Lower lobe of right lung (tissue), 2 donors: ENCODE results near the gene TEX11. TPM values are rescaled to one million over a fixed set of nuclear protein-coding genes. Genes with fewer than 3 reads are reported as not detected.

Experiments used
- ATAC-seq, 2 donors: fragments of 200-7000 bp; cut with Tn5 transposase; one replicate each; pipeline ENCODE4 v1.9.1; 2020 to 2022; ENCODE audit warnings: mild to moderate bottlenecking in 2 of 2, moderate library complexity in 2 of 2
- DNase-seq: peaks from one replicate; pipeline ENCODE4 v3.0.0-alpha.2; 2020
- H3K27ac ChIP-seq: fragments of 200-600 bp; one replicate; pipeline ENCODE4 v1.8.0; 2022
- H3K27me3 ChIP-seq: fragments of 200-600 bp; one replicate; pipeline ENCODE4 v1.8.0; 2022; ENCODE audit warnings: low read depth
- H3K36me3 ChIP-seq: fragments of 200-600 bp; one replicate; pipeline ENCODE4 v1.8.0; 2022; ENCODE audit warnings: mild to moderate bottlenecking
- H3K4me1 ChIP-seq: fragments of 200-600 bp; one replicate; pipeline ENCODE4 v1.8.0; 2022
- H3K4me3 ChIP-seq: fragments of 200-600 bp; one replicate; pipeline ENCODE4 v1.8.0; 2022; ENCODE audit warnings: mild to moderate bottlenecking
- H3K9me3 ChIP-seq: fragments of 200-600 bp; one replicate; pipeline ENCODE4 v1.8.0; 2022
- CTCF ChIP-seq: fragments of 200-600 bp; IDR thresholded peaks from one replicate; pipeline ENCODE4 v1.8.0; 2022; ENCODE audit warnings: antibody characterized with exemption, mild to moderate bottlenecking
- intact Hi-C: fragments of 100-400 bp; cut with DNase I; formaldehyde crosslinking; loops from one replicate; pipeline ENCODE4 v1.11.0; 2022
- long read RNA-seq: library from polyadenylated mRNA; unstranded; transcript quantifications from one replicate; pipeline ENCODE4 v2.0.0, GENCODE V29; 2021
- total RNA-seq: library from RNA; stranded (reverse); fragmentation: NEBNext Ultra II Directional; extraction: Animal tissue kit (Norgen Biotek cat#: 25700); gene quantifications from one replicate; pipeline ENCODE4 v1.2.1, GENCODE V29; 2021
- donor health status: DM: no; HTN: yes; CAD: no; lungs with severe emphysema.

Gene TEX11
- total RNA-seq: not detected
- long read RNA-seq: 0 reads

- Histone ChIP-seq H3K4me1 (no peaks in the 10 kb centered on the region), H3K9me3 (no peaks in the 10 kb centered on the region), H3K27me3 (no peaks in the 10 kb centered on the region), H3K36me3 (no peaks in the 10 kb centered on the region), H3K4me3 (no peak within 1 kb of the TSS), H3K27ac (no peak within 1 kb of the TSS)
- no peak for TF ChIP-seq CTCF
- ATAC-seq: no peak
- intact Hi-C loops: no loop called here
- DNase-seq: no peak
Measured at GRCh38 chrX:70908541-70908940, at the start of gene TEX11. TEX11 (minus strand) TSS chrX:70908711; CDS start chrX:70907789, 922 bp downstream.

- no peaks in the 10 kb centered on the region for H3K4me1 ChIP-seq
- no peak for TF ChIP-seq CTCF
- DNase-seq (no peak), ATAC-seq (no peak)
- H3K36me3 ChIP-seq: no peaks in the 10 kb centered on the region
- H3K27me3 ChIP-seq: no peaks in the 10 kb centered on the region
- H3K4me3 ChIP-seq: no peak overlapping the region
- H3K9me3 ChIP-seq: no peaks in the 10 kb centered on the region
- H3K27ac ChIP-seq: no peak overlapping the region
- intact Hi-C loops: no loop called here
Measured at GRCh38 chrX:70954871-70955270, 46.4 kb upstream of the TEX11 start.

GRCh38 chrX:70924294-70924911 lies 15.9 kb upstream of the TEX11 start:
- H3K27ac ChIP-seq: no peak overlapping the region
- no peaks in the 10 kb centered on the region for H3K27me3 ChIP-seq
- ATAC-seq (no peak), DNase-seq (no peak)
- no peak overlapping the region for H3K4me3 ChIP-seq
- TF ChIP-seq CTCF: no peak
- no peaks in the 10 kb centered on the region for H3K4me1 ChIP-seq
- no peaks in the 10 kb centered on the region for H3K9me3 ChIP-seq
- intact Hi-C loops: no loop called here
- H3K36me3 ChIP-seq: no peaks in the 10 kb centered on the region

- Histone ChIP-seq H3K27me3 (no peaks in the 10 kb centered on the region), H3K4me1 (no peaks in the 10 kb centered on the region), H3K9me3 (no peaks in the 10 kb centered on the region), H3K4me3 (no peak overlapping the region), H3K27ac (no peak overlapping the region), H3K36me3 (no peaks in the 10 kb centered on the region)
- TF ChIP-seq CTCF: no peak
- intact Hi-C loops: no loop called here
- no peak for DNase-seq
- no peak for ATAC-seq
Measured at GRCh38 chrX:70922774-70923473, 14.4 kb upstream of the TEX11 start.

GRCh38 chrX:70921709-70922352 lies 13.3 kb upstream of the TEX11 start:
- no peak overlapping the region for H3K27ac ChIP-seq
- no peak for DNase-seq
- TF ChIP-seq CTCF: no peak
- intact Hi-C loops: no loop called here
- ATAC-seq: no peak
- H3K4me1 ChIP-seq: no peaks in the 10 kb centered on the region
- no peaks in the 10 kb centered on the region for H3K9me3 ChIP-seq
- no peaks in the 10 kb centered on the region for H3K36me3 ChIP-seq
- no peak overlapping the region for H3K4me3 ChIP-seq
- H3K27me3 ChIP-seq: no peaks in the 10 kb centered on the region
